C4-2B (cell line): Measurements from ENCODE around the gene TRIO.

Source experiments
- H3K27ac ChIP-seq: fragments of 450-650 bp; 2 replicates; pipeline ENCODE4 v1.5.1; 2017
- CTCF ChIP-seq: fragments of 450-650 bp; conservative IDR thresholded peaks from 2 replicates; pipeline ENCODE4 v1.5.1; 2017; ENCODE audit warnings: mild to moderate bottlenecking
- ZFX ChIP-seq: fragments of 450-650 bp; IDR thresholded peaks from 2 replicates; pipeline ENCODE4 v1.6.1; 2017

TRIO gene

DNA sequence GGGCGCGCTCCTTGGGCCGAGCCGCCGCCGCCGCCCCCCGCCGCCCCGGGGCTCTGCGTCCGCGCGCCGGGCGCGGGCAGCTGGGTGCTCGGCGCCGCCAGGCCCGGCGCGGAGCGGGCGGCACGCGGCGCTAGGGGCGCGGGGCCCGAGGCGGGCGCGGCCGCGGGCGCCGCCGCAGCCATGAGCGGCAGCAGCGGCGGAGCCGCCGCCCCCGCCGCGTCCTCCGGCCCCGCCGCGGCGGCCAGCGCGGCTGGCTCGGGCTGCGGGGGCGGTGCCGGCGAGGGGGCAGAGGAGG lies 351 bp downstream of the TRIO start:
- H3K27ac ChIP-seq = peak overlapping the region; percentile 83
- TF ChIP-seq CTCF (no peak), ZFX (no peak)

DNA sequence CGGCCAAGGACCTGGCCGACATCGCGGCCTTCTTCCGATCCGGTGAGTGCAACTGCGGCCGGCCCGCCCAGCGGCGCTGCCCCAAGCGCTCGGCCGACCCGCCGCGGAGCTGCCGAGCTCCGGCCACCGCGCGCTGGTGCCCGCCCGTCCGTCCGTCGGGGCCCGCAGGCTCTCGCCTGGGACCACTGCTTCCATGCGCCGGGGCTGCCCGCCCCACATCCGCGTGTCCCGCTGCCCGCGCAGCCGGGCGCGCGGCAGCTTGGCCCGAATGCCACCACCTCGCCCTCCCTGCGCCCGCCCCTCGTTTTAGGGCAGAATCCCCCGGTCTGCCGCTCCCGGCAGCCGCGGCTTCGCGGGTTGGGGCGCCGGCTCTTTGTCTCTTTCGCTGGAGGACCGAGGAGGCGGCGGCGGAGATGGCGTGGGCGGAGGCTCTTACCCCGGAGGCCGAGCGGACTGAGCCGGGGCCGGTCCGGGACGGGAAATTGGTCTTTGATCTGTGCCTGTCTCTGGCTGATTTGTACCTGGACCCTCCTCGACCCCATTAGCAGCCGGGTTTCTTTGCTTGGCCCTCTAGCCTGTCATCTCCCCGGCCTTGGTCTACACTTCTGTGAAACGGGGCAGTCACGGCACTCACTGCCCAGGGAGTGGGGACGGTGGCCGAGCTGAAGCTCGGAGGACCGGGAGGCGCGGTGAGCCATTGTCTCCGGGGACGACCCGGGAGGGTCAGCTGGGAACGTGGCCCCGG lies 871 bp downstream of the TRIO start:
- H3K27ac ChIP-seq = peak overlapping the region; percentile 83
- TF ChIP-seq ZFX (peak; percentile 71), CTCF (no peak)

- TF ChIP-seq ZFX = peak; percentile 49
- 0 out of 2 replicates have a peak, but pooled peaks have one; percentile 9 for TF ChIP-seq CTCF
- peak overlapping the region; percentile 83 for H3K27ac ChIP-seq
Measured at GRCh38 chr5:14144586-14145434, 1.7 kb downstream of the TRIO start.

GRCh38 chr5:14145435-14146334 lies 2.5 kb downstream of the TRIO start:
- H3K27ac ChIP-seq = peak overlapping the region; percentile 83
- TF ChIP-seq CTCF (no peak), ZFX (no peak)

DNA sequence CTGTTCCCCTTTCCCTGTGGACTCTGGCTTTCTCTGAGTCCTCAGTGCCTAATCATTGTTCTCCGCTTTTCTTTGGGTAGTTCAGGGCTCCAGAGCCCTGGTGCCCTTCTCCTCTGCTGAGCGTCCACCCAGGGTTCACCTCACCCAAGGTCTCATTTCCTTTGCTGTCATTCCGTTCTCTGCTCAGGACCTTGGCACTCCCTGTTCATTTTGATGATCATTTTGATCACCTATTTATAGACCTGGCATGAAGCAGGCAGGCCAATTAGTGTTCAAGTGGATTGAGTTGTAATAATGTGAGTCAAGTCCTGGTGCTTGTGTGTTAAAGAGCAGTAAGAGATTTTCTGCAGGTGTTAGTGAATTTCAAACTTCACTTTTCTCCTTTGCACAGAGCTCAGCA lies 3.6 kb downstream of the TRIO start:
- no peak for TF ChIP-seq ZFX
- TF ChIP-seq CTCF = no peak
- no peak overlapping the region for H3K27ac ChIP-seq

- no peak overlapping the region for H3K27ac ChIP-seq
- TF ChIP-seq CTCF (no peak), ZFX (no peak)
Measured at GRCh38 chr5:14147210-14147609, 4.1 kb downstream of the TRIO start.
